ENCODE measurements around the gene STIP1. TPM values are rescaled to one million over a fixed set of nuclear protein-coding genes. Genes with fewer than 3 reads are reported as not detected.

Gene STIP1
- total RNA-seq, 6 experiments from 2014 or later = 27.6 to 110 (median 59.4) TPM

- no peak overlapping the region for H3K4me3 ChIP-seq
- H3K36me3 ChIP-seq = no peaks in the 10 kb centered on the region
- 89% methylated on average over 8 of the region's 8 CpGs for WGBS (ENCODE audit: insufficient coverage, low coverage, low lambda C conversion rate, missing lambda C conversion rate)
- ATAC-seq = no peak
- no peak for TF ChIP-seq CTCF (IDR thresholded peaks at IDR 0.05)
- no peak for TF ChIP-seq POLR2A (IDR thresholded peaks at IDR 0.05)
- intact Hi-C loops (cut with DNase I) = no loop called here
- no peak for DNase-seq
- no peak overlapping the region for H3K27ac ChIP-seq
- H3K9me3 ChIP-seq = no peaks in the 10 kb centered on the region
- H3K27me3 ChIP-seq = no peaks in the 10 kb centered on the region
- H3K4me1 ChIP-seq = peaks cover 0 to 25% (median 5%) of the 10 kb centered on the region in 4 donors
Measured at GRCh38 chr11:64232967-64233315, 47.0 kb downstream of the STIP1 start.

GRCh38 chr11:64233913-64234586 lies 48.1 kb downstream of the STIP1 start, which contains the start of gene VEGFB:
Gene VEGFB, plus strand, starts transcription at chr11:64234584. Its CDS starts 250 bp downstream, at chr11:64234834.
- intact Hi-C loops (cut with DNase I) = no loop called here
- no peaks in the 10 kb centered on the region for H3K36me3 ChIP-seq
- H3K9me3 ChIP-seq = no peaks in the 10 kb centered on the region
- ATAC-seq (peak; percentile 43 to 66 (median 52)), DNase-seq (peak; percentile 81 to 87 (median 81))
- no peaks in the 10 kb centered on the region for H3K27me3 ChIP-seq
- peak within 1 kb of the TSS; percentile 54 to 58 (median 57) for H3K4me3 ChIP-seq
- H3K4me1 ChIP-seq = peaks cover 0 to 32% (median 7%) of the 10 kb centered on the region in 4 donors
- 8% methylated on average over 6 of the region's 62 CpGs for WGBS (ENCODE audit: insufficient coverage, low coverage, low lambda C conversion rate, missing lambda C conversion rate)
- TF ChIP-seq POLR2A (IDR thresholded peaks at IDR 0.05) (peak; percentile 27), CTCF (IDR thresholded peaks at IDR 0.05) (no peak)
- peak within 1 kb of the TSS; percentile 36 to 79 (median 57) for H3K27ac ChIP-seq

- ATAC-seq (peak; percentile 8 to 37 (median 23)), DNase-seq (peak in 2 of 3 donors; percentile 64 to 73)
- intact Hi-C loops (cut with DNase I) = no loop called here
- Histone ChIP-seq H3K9me3 (no peaks in the 10 kb centered on the region), H3K4me3 (peak overlapping the region; percentile 54 to 58 (median 57)), H3K27me3 (no peaks in the 10 kb centered on the region), H3K27ac (peak overlapping the region; percentile 36 to 79 (median 57)), H3K4me1 (peaks cover 0 to 31% (median 7%) of the 10 kb centered on the region in 4 donors), H3K36me3 (no peaks in the 10 kb centered on the region)
- TF ChIP-seq POLR2A (IDR thresholded peaks at IDR 0.05) (peak; percentile 41), CTCF (IDR thresholded peaks at IDR 0.05) (no peak)
- 0% methylated on average over 2 of the region's 80 CpGs for WGBS (ENCODE audit: insufficient coverage, low coverage, low lambda C conversion rate, missing lambda C conversion rate)
Measured at GRCh38 chr11:64234647-64235379, 48.8 kb downstream of the STIP1 start.

GRCh38 chr11:64235437-64236161 lies 49.6 kb downstream of the STIP1 start:
- WGBS (ENCODE audit: insufficient coverage, low coverage, low lambda C conversion rate, missing lambda C conversion rate) = no CpG with 5 or more reads among the region's 12 CpGs
- intact Hi-C loops (cut with DNase I) = no loop called here
- DNase-seq (peak in 1 of 3 donors; percentile 49), ATAC-seq (no peak)
- Histone ChIP-seq H3K4me1 (peaks cover 0 to 35% (median 10%) of the 10 kb centered on the region in 4 donors), H3K4me3 (peak overlapping the region; percentile 54 to 58 (median 57)), H3K9me3 (no peaks in the 10 kb centered on the region), H3K27me3 (no peaks in the 10 kb centered on the region), H3K27ac (peak overlapping the region in 1 of 3 donors; percentile 79), H3K36me3 (no peaks in the 10 kb centered on the region)
- TF ChIP-seq CTCF (IDR thresholded peaks at IDR 0.05) = no peak
- no peak for TF ChIP-seq POLR2A (IDR thresholded peaks at IDR 0.05)
